ENCODE results near the gene TFPT. TPM values are rescaled to one million over a fixed set of nuclear protein-coding genes. Genes with fewer than 3 reads are reported as not detected.
A peak's percentile ranks its signal among the peaks of the same experiment; 100 is the strongest.

Gene TFPT
- total and polyA plus RNA-seq, 10 of the 15 experiments (the other 5 are each of a cell fraction or from before 2014, with no cell fraction given): 1.7 to 40.2 (median 25.6) TPM

GRCh38 chr19:54159352-54160181 is 44.1 kb upstream of the TFPT start, which contains the start of gene LENG1 (continued):
- no peak for TF ChIP-seq PRDM15 (CRISPR knock-in tag; IDR thresholded peaks at IDR 0.05)
- TF ChIP-seq SREBF1 (IDR thresholded peaks at IDR 0.05; ENCODE audit: low read length): peak; percentile 72; the same call in 1 of the 2 replicates
- TF ChIP-seq ZBTB11 (CRISPR knock-in tag; IDR thresholded peaks at IDR 0.05): 0 out of 2 replicates have a peak, but pooled peaks have one; percentile 25
- no peak for TF ChIP-seq USF1 (IDR thresholded peaks at IDR 0.05; ENCODE audit: borderline replicate concordance, extremely low read length, insufficient read depth, low read depth, low read length)
- TF ChIP-seq IRF4 (IDR thresholded peaks at IDR 0.05; ENCODE audit: low read depth, low read length): no peak
- no peak for TF ChIP-seq TCF7 (IDR thresholded peaks at IDR 0.05; ENCODE audit: borderline replicate concordance)
- TF ChIP-seq JUNB (IDR thresholded peaks at IDR 0.05): no peak
- TF ChIP-seq KLF5 (IDR thresholded peaks at IDR 0.05; ENCODE audit: partially characterized antibody): peak; percentile 92
- peak; percentile 64; the same call in 1 of the 2 replicates for TF ChIP-seq FOXM1 (IDR thresholded peaks at IDR 0.05; ENCODE audit: low read depth, low read length)
- no peak for TF ChIP-seq BCLAF1 (IDR thresholded peaks at IDR 0.05)
- 0 out of 2 replicates have a peak, but pooled peaks have one; percentile 21 for TF ChIP-seq ATF7 (IDR thresholded peaks at IDR 0.05; ENCODE audit: low read depth)
- TF ChIP-seq CTCF (IDR thresholded peaks at IDR 0.05 in 2 of 3, conservative IDR thresholded peaks at IDR 0.05 in 1 of 3; ENCODE audit: control insufficient read depth in 2 of 3, extremely low read depth in 1 of 3, insufficient read depth in 1 of 3, low read depth in 3 of 3, low read length in 3 of 3): peak in 2 of 3 experiments; percentile 16 to 34; a peak in 3 of 6 replicates
- TF ChIP-seq ZNF384 (IDR thresholded peaks at IDR 0.05; ENCODE audit: borderline replicate concordance, low read depth, low read length): no peak

Data from GM12878 (cell line).